ENCODE data around the gene COL11A1.

- TF ChIP-seq, protein P1, sequence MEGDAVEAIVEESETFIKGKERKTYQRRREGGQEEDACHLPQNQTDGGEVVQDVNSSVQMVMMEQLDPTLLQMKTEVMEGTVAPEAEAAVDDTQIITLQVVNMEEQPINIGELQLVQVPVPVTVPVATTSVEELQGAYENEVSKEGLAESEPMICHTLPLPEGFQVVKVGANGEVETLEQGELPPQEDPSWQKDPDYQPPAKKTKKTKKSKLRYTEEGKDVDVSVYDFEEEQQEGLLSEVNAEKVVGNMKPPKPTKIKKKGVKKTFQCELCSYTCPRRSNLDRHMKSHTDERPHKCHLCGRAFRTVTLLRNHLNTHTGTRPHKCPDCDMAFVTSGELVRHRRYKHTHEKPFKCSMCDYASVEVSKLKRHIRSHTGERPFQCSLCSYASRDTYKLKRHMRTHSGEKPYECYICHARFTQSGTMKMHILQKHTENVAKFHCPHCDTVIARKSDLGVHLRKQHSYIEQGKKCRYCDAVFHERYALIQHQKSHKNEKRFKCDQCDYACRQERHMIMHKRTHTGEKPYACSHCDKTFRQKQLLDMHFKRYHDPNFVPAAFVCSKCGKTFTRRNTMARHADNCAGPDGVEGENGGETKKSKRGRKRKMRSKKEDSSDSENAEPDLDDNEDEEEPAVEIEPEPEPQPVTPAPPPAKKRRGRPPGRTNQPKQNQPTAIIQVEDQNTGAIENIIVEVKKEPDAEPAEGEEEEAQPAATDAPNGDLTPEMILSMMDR (IDR thresholded peaks at IDR 0.05; ENCODE audit: borderline replicate concordance, extremely low read depth, low read length, poor library complexity, severe bottlenecking), result no peak
- TF ChIP-seq EZH2 (IDR thresholded peaks at IDR 0.05; ENCODE audit: borderline replicate concordance, low read depth, low read length, severe bottlenecking), result no peak
Measured at GRCh38 chr1:103108376-103109150, at the start of gene COL11A1.

All from DND-41 (cell line).